DMS53 treated with DMSO at 0.1 percent for 48 hours (cell line): ENCODE results near the gene PPT2.
A peak's percentile ranks its signal among the peaks of the same experiment; 100 is the strongest.
"Not testable (repeated sequence)": the region's sequence is repeated elsewhere in the genome, so short reads cannot be mapped to it uniquely, and the experiment has no call there.

ENCODE experiments used
- DNase-seq: peaks from one replicate; lab custom pipeline; 2025; ENCODE audit not compliant: unreplicated experiment; lab: John Stamatoyannopoulos, UW

PPT2 gene

DNA sequence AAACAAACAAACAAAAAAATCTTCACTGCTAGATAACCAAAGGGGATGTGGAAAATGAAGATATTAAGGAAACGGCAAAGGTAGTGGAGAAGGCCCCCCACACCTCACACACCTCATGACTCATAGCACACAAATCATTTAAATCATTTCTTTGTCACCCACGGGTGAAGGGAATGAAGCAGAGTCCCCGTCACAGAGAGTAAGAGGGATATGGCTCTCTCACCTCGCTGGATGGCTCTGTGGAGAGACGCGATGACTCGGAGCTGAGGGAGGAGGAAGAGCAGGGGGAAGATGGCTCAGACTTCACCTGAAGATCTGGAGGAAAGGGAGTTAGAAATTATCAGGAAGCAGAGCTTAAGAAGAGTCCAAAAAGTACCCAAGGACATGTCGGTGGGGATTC is 27.1 kb upstream of the PPT2 start:
- DNase-seq: no peak

DNA sequence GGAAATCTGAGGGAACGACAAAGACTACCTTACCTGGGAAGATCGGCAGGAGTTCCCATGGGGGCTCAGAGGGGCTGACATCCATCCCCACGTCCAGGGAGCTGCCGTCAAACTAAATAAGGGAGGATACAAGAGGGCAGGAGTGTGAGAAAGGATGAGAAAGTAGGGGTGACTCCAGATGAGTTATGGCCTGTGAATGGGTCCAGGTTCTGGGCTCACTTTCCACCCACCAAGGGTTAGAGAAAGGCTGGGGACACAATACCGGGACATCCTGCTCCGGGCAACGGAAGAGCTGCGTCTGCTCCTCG is 26.6 kb upstream of the PPT2 start:
- no peak for DNase-seq

DNA sequence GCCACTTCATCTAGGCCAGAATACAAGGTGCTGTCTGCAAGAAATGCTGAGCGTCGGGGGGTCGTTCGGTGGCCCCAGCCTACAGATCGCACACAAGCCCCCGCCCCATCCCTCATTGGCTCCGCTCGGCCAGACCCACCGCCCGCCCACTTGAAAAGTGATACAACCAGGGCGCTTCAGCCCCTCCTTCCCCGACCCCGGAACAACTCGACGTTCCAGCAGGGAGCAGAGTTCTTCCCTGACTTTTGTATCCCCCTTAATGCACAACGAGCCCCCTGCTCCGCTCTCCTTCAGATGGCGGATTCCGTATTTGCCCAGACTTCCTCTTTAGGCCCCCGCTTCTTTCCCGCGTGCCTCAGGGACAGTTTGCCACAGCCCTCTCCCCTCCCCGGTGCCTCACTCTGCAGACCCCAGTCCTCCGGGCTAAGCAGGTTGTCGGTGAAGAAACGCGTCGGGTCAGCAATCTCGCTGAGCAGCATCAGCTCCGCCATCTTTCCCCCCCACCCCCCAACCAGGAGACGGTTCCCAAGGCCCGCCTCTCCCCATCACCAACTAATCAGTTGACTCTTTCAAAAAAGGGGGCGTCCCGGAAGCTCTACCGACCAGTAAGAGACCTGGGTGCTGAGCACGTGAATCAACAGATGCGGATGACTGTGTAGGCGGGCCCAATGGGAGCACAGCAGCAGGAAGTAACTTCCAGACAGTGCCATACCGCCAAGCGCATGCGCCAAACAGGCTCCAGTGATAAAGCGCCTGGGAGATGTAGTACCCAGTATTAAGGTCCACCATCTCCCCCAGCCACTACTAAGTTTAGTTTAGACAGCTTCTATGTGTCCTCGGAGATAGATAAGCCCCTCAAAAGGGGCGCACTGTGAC is 26.0 kb upstream of the PPT2 start, which contains the start of gene ATF6B:
Gene ATF6B (minus strand): TSS at position 530 of the 876 bp plus-strand sequence. CDS start 39 bp downstream, at position 491.
- peak; percentile 99 for DNase-seq

DNA sequence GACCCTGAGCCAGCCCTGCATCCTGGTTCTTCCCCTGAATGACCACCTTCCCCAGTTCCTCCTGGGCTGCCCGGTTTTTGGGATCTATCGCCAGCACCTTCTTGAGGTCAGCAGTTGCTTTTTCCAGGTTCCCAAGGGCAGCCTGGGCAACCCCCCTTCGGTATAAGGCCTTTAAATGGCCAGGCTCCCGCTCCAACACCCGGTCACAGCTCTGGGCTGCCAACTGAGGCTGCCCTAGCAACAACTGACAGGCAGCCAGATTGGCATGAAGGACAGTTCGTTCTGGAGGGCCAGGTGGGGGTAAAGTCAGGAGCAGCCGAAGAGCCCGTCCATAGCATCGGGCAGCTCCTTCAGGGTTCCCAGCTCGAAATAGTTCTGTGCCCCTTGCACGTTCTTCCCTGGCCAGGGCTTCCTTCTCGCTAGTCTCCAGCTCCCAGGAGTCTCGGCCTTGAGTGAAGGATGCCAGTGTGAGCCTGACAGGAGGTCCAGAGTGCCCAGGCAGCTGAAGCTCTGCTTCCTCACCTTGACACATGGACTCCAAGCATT is 25.1 kb upstream of the PPT2 start:
- no peak for DNase-seq

DNA sequence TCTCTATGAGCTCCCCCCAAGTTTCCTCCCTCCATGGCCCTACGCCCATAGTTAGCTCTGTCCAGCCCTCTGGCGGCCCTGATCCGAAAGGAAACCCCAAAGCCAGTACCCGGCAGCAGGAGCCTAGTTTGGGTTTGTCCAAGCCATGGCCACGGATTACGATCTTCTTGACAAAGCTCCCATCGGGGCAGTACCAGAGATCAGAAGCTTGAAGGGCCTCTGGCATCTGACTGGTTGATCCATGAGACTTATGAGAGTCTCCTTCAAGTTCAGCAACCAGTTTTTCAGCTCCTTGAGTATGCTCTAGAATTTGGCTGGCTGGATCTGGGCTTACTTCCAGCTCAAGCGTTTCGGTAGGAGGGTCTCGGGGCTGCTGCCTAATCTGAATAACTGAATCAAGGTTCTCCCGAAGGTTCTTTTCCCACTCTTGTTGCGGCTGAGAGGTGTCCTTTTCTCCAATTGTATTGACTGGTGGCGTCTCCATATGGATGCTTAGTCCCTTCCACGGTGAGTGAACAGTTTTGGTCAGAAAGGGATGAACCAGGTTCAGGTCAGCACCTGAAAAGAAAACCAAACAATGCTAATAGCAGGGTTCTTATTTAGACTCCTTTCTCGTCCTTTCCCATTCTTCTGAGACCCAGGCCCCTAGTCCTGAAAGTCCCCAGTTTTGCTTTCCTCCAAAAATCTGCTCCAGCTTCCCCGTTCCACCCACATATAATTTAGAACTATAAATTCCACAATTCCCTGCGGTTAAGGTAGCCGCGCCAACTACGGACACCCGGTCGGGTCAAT is 24.4 kb upstream of the PPT2 start:
- DNase-seq: peak; percentile 63

DNA sequence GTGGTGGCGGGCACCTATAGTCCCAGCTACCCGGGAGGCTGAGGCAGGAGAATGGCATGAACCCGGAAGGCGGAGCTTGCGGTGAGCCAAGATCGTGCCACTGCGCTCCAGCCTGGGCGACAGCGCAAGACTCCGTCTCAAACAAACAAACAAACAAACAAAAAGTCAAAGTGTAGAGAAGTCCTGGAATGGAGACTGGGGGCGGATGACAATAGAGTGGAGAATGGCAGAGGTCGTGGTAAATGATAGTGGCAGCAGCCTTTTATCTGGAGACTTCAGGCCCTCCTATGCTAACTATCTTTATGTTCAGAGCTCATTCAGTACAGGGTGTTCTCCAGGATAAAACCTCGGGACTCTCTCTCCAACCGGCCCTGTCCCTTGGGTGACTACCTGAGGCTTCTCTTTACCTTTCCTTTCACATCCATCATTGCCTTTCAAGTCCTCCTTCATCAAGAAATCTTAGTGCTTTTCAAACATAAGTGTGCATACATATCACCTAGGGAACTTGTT is 22.4 kb upstream of the PPT2 start:
- no peak for DNase-seq

DNA sequence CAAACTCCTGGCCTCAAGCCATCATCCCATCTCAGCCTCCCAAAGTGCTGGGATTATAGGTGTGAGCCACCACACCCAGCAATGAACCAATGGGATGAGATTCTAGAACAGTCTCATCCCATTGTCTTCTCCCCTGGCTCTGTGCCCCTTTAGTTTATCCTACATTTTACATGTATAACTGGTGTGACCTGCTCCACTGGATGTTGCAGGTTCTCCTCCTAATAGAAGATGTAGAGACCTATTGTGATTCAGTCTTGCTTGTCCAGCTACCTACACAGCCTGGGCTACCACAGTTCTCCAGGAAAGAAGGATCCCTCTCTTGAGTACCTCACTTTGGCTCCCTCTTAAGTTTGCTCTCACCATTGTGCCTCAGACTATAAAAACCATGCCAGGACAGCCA is 21.8 kb upstream of the PPT2 start:
- DNase-seq: no peak

DNA sequence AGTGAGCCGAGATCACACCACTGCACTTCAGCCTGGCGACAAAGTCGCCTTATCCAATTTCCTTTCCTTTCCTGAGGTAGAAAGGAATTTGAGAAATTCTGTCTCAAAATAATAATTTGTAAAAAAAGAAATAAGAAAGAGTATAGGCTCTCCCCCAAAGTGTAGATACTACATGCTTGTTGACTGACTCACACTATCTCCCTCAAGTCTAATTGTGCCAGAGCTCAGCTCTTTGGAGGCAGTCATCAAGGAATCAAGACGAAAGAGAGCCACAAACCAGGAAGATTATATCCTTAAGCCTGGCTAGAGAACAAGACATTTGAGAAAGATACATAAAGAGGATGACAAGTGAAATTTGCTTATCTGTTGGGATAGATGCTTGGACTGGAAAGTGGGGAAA is 20.2 kb upstream of the PPT2 start:
- no peak for DNase-seq

DNA sequence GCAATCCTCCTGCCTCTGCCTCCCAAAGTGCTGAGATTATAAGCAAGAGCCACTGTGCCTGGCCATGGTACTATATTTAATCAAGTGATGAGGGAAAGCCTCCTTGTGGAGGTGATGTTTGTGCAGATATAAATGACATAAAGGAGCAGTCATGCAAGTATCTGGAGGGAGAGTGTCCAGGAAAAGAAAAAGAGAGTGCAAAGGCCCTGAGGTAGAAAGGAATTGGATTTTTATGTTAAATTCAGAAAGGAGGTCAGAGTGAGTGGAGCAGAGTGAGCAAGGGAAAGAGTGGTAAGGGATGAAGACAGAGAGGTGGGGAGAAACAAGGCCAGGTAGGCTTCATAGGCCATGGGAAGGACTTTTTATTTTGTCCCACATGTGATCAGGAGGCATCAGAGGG is 16.5 kb upstream of the PPT2 start:
- no peak for DNase-seq

DNA sequence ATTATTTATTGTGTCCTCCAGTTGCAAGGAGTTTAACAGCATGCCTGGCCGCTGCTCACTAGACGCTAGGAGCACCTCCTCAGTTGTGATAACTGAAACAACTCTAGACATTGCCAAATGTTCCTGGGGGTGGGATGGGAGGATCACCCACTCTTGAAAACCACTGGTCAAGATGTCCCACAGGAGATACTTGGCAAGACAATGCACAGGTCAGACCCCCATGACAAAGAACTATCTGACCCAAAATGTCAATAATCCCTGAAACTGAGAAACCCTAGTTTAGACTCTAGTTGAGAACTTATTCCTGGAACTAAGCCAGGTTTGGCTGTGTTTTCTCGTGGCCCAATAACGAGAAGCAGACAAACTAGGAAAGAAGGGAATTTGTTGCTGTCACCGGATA is 14.4 kb upstream of the PPT2 start:
- no peak for DNase-seq

DNA sequence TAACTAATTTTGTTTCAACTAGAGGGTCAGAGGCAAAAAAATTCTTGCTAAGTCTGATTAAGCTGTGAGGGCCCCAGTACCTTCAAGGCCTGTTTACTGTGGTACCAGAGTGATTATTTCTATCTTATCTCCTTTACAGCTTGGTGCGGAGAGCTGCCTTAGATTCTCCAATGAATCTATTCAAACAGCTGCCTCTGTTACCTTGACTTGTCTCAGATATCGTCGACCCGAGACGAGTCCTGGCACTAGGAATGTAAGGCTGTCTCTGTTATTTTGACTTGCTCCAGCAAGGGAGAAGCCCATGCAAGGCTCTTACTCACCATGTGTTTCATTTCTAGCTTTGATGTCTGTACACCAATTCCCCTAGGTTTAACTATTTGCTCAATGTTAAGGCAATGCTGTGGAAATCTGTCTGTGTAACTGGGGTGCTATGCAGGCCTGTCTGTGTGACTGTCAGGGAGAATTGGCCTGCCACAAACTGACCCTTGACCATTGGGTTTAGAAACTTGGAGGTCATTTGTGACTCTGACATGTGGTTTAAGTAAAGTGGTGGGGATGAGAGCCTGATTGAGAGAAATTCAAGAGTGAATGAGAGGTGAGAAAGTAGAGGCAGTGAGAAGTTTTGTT is 13.4 kb upstream of the PPT2 start:
- no peak for DNase-seq

DNA sequence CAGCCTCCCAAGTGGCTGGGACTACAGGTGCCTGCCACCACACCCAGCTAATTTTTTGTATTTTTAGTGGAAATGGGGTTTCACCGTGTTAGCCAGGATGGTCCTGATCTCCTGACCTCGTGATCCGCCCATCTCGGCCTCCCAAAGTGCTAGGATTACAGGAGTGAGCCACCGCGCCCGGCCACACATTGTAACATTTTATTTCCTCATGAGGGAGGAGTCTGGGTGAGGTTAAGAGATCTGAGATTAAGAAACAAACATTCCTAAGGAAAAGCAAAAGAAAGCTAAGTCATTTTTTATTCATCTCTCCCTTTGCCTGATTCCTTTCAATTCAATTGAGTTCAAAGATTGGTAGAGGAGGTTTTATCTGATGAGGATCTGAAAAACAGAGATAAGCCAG is 9.7 kb upstream of the PPT2 start:
- not testable (repeated sequence) for DNase-seq

DNA sequence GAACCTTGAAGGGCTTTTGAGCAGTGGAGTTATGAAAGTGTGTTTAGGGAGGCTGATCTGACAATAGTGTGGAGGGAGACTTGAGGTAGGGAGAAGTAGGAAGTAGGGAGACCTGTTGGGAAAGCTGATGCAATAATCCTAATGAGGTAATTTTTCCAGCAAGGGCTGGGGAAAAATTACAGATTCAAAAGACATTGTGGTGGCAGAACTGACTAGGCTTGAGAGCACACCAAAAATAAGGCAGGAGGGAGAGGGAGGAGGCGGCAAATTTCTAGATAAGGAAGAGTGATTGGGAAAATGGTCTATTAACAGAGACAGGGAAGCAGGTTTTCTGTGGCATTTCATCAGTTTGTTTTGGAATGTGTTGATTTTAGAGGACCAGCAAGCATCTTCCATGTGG is 7.7 kb upstream of the PPT2 start:
- DNase-seq: no peak

DNA sequence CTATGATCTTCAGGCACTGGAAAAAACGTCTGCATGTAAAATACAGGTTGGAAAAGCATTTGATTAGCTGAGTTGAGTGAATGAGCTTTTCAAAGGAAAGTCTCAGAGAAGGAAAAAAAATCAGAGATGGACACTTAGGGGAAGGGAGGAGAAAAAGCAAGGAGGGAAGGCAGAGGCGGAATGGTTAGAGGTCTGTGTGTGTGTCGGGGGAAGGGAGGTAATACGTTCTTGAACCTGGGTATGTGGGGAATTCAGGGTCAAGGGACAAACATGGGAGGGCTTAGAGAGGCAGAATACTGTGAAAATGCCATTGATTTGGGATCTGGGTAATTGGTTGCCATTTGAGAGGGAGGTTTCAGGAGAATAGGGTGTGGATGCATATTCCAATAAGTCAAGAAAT is 7.3 kb upstream of the PPT2 start:
- DNase-seq: no peak

DNA sequence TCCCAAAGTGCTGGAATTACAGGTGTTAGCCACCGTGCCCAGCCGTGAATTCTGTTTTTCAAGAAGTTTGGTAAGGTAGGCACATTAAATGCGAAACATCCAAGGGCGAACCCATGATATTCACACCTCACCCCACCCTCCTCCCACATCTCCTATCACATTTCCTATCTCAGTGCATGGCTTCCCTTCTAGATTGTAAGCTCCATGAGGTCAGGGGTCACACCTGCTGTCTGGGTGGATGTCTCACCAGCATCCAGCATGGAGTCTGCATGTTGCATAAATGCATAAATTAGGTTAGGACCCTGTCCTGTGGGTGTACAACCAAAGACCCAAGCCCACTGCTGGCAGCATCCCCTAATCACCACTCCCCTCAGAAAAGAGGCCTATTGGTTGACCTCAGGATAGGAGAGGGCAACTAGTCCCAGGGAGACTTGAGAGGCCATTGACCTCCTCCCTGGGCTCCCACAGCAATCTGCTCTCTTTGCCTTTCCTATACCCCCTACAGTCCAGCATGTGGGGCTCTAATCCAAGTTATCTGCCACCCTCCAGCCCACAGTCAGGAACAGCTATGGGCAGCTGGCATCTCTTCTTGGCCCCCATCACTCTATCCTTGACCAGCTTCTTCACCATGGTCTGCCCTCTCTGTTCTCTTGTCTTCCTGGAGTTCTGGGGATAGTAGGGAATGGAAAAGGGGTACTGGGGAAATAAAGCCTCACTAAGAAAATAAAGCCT is 6.4 kb upstream of the PPT2 start:
- no peak for DNase-seq

DNA sequence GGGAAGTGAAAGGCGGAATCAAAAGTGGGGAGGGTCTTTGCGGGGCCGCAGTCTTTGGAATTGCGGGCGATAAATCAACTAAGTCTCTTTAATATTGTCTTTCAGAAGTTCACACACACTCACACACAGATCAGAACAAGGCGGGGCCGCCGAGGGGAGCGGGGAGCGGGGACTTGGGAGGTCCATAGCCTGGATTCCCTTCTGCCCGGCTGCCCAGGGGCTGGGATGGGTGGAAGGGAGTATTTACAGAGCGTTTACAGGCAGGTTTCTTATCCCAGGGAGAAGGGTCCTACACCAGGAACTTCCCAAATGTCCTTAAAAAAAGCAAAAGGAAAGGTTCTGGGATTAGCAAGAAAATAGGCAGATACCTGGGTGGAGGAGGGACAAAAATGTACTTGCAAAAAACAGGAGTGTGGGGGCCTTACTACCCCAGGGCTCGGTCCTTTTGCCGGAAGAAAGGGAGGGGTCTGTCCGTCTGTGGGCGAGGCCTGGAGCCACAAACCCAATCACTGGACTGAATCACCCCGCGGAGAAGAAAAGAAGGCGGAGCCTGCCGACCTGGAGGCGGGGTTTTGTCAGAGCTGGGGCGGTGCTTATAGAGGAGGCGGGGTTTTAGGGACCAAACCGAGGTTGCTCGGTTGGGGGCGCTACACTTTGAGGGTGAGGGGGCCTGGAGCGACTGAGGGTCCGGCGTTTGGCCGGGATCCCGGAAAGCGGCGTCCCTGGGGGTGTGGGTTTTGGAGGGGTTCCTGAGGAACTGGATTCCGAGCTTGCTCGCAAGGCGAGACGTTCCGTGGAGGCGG is 5.5 kb upstream of the PPT2 start:
- DNase-seq: no peak

DNA sequence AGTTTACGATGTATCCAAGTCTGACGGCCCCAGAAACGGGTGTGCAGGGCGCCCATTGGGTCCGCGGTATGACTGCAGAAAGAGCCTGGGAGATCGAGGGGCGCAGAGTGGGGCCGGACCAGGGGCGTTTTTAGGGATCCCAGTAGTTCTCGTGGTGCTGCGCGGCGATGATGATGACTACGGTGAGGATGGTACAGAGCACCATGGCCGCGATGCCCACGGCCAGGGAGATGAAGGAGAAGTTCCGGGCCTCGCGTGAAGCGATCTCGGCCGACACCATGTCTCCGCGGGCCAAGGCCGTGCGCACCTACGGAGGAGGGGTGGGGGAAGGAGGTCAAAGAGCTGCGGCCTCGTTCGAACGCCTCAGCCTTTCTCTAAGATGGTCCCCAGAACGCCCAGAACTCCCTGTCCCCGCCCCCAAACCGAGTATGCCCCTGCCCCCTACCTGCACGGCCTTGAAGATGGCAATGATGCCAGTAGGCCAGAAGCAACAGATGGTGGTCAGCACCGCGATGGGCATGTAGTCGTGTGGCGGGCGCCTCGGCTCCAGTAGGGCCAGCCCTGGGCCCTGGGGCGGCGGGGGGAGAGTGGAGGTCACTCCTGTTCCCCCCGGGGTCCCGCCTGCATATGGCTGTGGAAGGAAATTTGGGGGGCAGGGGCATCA is 4.7 kb upstream of the PPT2 start:
- DNase-seq: no peak

DNA sequence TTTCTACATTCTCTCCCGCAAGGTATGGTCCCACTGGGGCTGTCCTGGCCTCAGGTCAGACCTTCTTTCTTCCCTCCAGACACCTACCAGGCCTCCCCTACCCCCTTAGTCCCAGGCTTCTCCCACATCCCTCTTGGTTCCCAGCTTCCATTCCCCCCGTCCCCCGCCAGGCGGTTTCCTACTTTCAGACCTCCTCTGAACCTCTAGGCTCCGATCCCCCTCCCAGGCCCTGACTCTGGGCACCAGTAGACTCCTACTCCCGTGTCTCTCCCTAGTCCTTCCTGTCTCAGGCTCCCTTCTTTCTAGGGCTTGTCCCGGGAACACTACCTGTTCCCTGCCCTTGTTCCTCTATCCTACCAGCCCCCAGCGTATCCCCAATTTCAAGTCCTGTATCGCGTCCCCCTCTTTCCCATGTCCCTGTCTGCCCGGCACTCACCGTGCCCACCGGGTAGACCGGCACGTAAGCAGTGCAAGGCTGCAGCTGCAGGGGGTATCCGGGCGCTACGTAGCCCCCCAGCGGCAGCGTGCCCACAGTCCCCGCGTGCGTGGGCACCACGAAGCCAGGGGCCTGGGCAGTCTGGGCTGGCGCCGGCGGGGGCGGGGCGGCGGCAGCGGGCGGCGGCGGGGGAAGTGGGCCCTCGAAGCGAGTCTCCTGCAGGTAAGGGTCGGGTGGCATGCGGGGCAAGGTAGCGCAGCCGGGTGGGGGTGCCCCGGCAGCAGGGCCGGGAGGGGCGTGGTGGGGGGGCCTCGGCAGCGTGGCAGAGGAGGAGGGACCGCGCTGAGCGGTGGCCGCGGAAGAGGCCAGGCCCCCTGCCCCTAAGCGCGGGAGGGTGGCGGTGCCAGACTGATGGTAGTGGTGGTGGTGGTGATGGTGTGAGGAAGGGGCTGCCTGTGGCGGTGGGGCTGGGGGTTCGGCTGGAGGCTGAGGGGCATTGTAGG is 3.7 kb upstream of the PPT2 start:
- no peak for DNase-seq
